Measurements from ENCODE around the gene IL16. TPM values are rescaled to one million over a fixed set of nuclear protein-coding genes. Genes with fewer than 3 reads are reported as not detected.

Gene IL16
- total RNA-seq, 3 donors from 2014 or later (not counting 1 experiment from before 2014, with no cell fraction given), result 98.1 to 153 (median 114) TPM

- ATAC-seq, result no peak
- no peak overlapping the region for H3K27ac Mint-ChIP-seq
- Histone ChIP-seq H3K36me3 (ENCODE audit: control insufficient read depth, insufficient read depth, low read length) (no peaks in the 10 kb centered on the region), H3K4me3 (ENCODE audit: low read length) (no peak overlapping the region), H3K27ac (ENCODE audit: low read length) (no peak overlapping the region), H3K9me3 (ENCODE audit: control insufficient read depth, insufficient read depth, low read length) (no peaks in the 10 kb centered on the region), H3K27me3 (ENCODE audit: control insufficient read depth, insufficient read depth, low read length) (no peaks in the 10 kb centered on the region), H3K4me1 (ENCODE audit: control insufficient read depth, insufficient read depth, low read length) (peaks cover 20% of the 10 kb centered on the region)
- intact Hi-C loops (cut with micrococcal nuclease), result no loop called here
- TF ChIP-seq CTCF (IDR thresholded peaks at IDR 0.05), result no peak
- WGBS (ENCODE audit: insufficient coverage), result 66% methylated on average over 6 of the region's 7 CpGs
- H3K27me3 Mint-ChIP-seq (ENCODE audit: low read depth in 2 of 2), result peaks cover 17 to 20% of the 10 kb centered on the region in 2 donors
- no peak overlapping the region for H3K4me3 Mint-ChIP-seq
- no peaks in the 10 kb centered on the region for H3K36me3 Mint-ChIP-seq
- no peak for DNase-seq
- peaks cover 11 to 13% of the 10 kb centered on the region in 2 donors for H3K4me1 Mint-ChIP-seq
- H3K9me3 Mint-ChIP-seq, result no peaks in the 10 kb centered on the region
Observed at GRCh38 chr15:81161851-81162250, 34.8 kb upstream of the IL16 start.

- peaks cover 14% of the 10 kb centered on the region in 2 donors for H3K27me3 Mint-ChIP-seq (ENCODE audit: low read depth in 2 of 2)
- intact Hi-C loops (cut with micrococcal nuclease), result no loop called here
- no peak overlapping the region for H3K4me3 Mint-ChIP-seq
- no peaks in the 10 kb centered on the region for H3K36me3 ChIP-seq (ENCODE audit: control insufficient read depth, insufficient read depth, low read length)
- no peak for TF ChIP-seq CTCF (IDR thresholded peaks at IDR 0.05)
- no peaks in the 10 kb centered on the region for H3K36me3 Mint-ChIP-seq
- H3K4me1 Mint-ChIP-seq, result peaks cover 11 to 13% of the 10 kb centered on the region in 2 donors
- H3K9me3 Mint-ChIP-seq, result no peaks in the 10 kb centered on the region
- H3K27me3 ChIP-seq (ENCODE audit: control insufficient read depth, insufficient read depth, low read length), result no peaks in the 10 kb centered on the region
- DNase-seq (no peak), ATAC-seq (no peak)
- no peak overlapping the region for H3K4me3 ChIP-seq (ENCODE audit: low read length)
- peaks cover 20% of the 10 kb centered on the region for H3K4me1 ChIP-seq (ENCODE audit: control insufficient read depth, insufficient read depth, low read length)
- H3K27ac Mint-ChIP-seq, result no peak overlapping the region
- 41% methylated on average over 3 of the region's 3 CpGs for WGBS (ENCODE audit: insufficient coverage)
- no peak overlapping the region for H3K27ac ChIP-seq (ENCODE audit: low read length)
- H3K9me3 ChIP-seq (ENCODE audit: control insufficient read depth, insufficient read depth, low read length), result no peaks in the 10 kb centered on the region
Observed at GRCh38 chr15:81163961-81164800, 32.5 kb upstream of the IL16 start.

- DNase-seq (no peak), ATAC-seq (no peak)
- Histone ChIP-seq H3K27ac (ENCODE audit: low read length) (no peak overlapping the region), H3K4me3 (ENCODE audit: low read length) (no peak overlapping the region), H3K4me1 (ENCODE audit: control insufficient read depth, insufficient read depth, low read length) (peaks cover 18% of the 10 kb centered on the region), H3K36me3 (ENCODE audit: control insufficient read depth, insufficient read depth, low read length) (no peaks in the 10 kb centered on the region), H3K27me3 (ENCODE audit: control insufficient read depth, insufficient read depth, low read length) (no peaks in the 10 kb centered on the region), H3K9me3 (ENCODE audit: control insufficient read depth, insufficient read depth, low read length) (no peaks in the 10 kb centered on the region)
- peaks cover 13% of the 10 kb centered on the region in 2 donors for H3K27me3 Mint-ChIP-seq (ENCODE audit: low read depth in 2 of 2)
- no peaks in the 10 kb centered on the region for H3K9me3 Mint-ChIP-seq
- WGBS (ENCODE audit: insufficient coverage), result 100% methylated on average over 1 of the region's 3 CpGs
- H3K4me1 Mint-ChIP-seq, result peaks cover 11 to 13% of the 10 kb centered on the region in 2 donors
- no peak overlapping the region for H3K27ac Mint-ChIP-seq
- intact Hi-C loops (cut with micrococcal nuclease), result no loop called here
- TF ChIP-seq CTCF (IDR thresholded peaks at IDR 0.05), result no peak
- H3K36me3 Mint-ChIP-seq, result no peaks in the 10 kb centered on the region
- no peak overlapping the region for H3K4me3 Mint-ChIP-seq
Observed at GRCh38 chr15:81165535-81165934, 31.1 kb upstream of the IL16 start.

Measured in natural killer cell (primary cell).